Common myeloid progenitor, CD34-positive (primary cell): Measurements from ENCODE around the gene MOCOS.

Source experiments
- CTCF ChIA-PET: fragments of 350-600 bp; sonication (Branson Sonifier 250); formaldehyde crosslinking; loops from one replicate; lab custom pipeline; 2021; ENCODE audit warnings: antibody characterized with exemption; lab: Charles Lee
- POLR2A ChIA-PET: fragments of 350-600 bp; sonication (Branson Sonifier 250); formaldehyde crosslinking; loops from one replicate; lab custom pipeline; 2021; ENCODE audit warnings: antibody characterized with exemption; lab: Charles Lee
- DNase-seq, 3 donors: peaks; one replicate each; pipeline versions ENCODE4 v3.0.0 to v3.0.0-alpha.2; 2013
- H3K27ac ChIP-seq, 2 experiments: 1 replicate in 1 of 2; 2 replicates in 1 of 2; pipeline ENCODE4 v1.7.0; 2013; ENCODE audit warnings: inconsistent platforms in 2 of 2, low read length in 2 of 2, mild to moderate bottlenecking in 2 of 2, low read depth in 1 of 2, moderate library complexity in 1 of 2; ENCODE audit not compliant: severe bottlenecking in 2 of 2, insufficient read depth in 1 of 2, poor library complexity in 1 of 2
- H3K27me3 ChIP-seq, 5 experiments: replicated peaks in 2 of 5; 1 replicate in 3 of 5; 2 replicates in 2 of 5; pipeline versions ENCODE4 v1.6.1 to v1.7.0; 2013; ENCODE audit warnings: low read length in 4 of 5, mild to moderate bottlenecking in 2 of 5, moderate library complexity in 2 of 5, inconsistent platforms in 1 of 5; ENCODE audit not compliant: insufficient read depth in 5 of 5, control insufficient read depth in 4 of 5
- H3K36me3 ChIP-seq, 4 experiments: 1 replicate in 2 of 4; 2 replicates in 2 of 4; pipeline versions ENCODE4 v1.6.1 to v1.7.0; 2013; ENCODE audit warnings: low read length in 3 of 4, control low read depth in 1 of 4, mild to moderate bottlenecking in 1 of 4; ENCODE audit not compliant: control insufficient read depth in 4 of 4, insufficient read depth in 4 of 4
- H3K4me1 ChIP-seq, 4 experiments: 1 replicate in 3 of 4; 2 replicates in 1 of 4; pipeline versions ENCODE4 v1.6.1 to v1.7.1; 2013; ENCODE audit warnings: low read length in 3 of 4, mild to moderate bottlenecking in 3 of 4, control low read depth in 1 of 4, inconsistent platforms in 1 of 4, moderate library complexity in 1 of 4; ENCODE audit not compliant: control insufficient read depth in 4 of 4, insufficient read depth in 4 of 4; ENCODE audit errors: control extremely low read depth in 1 of 4
- H3K4me3 ChIP-seq, 7 experiments: 1 replicate in 4 of 7; 2 replicates in 3 of 7; pipeline versions ENCODE4 v1.5.1 to v1.7.0; 2013; ENCODE audit warnings: mild to moderate bottlenecking in 7 of 7, low read length in 6 of 7, moderate library complexity in 6 of 7, inconsistent platforms in 2 of 7, low read depth in 2 of 7, control low read depth in 1 of 7; ENCODE audit not compliant: insufficient read depth in 4 of 7, control insufficient read depth in 1 of 7; ENCODE audit errors: extremely low read depth in 1 of 7
- H3K9me3 ChIP-seq, 5 experiments: 1 replicate in 4 of 5; 2 replicates in 1 of 5; pipeline versions ENCODE4 v1.6.1 to v1.7.1; 2013; ENCODE audit warnings: low read length in 4 of 5, mild to moderate bottlenecking in 2 of 5, inconsistent platforms in 1 of 5, low read depth in 1 of 5, moderate library complexity in 1 of 5; ENCODE audit not compliant: control insufficient read depth in 4 of 5, insufficient read depth in 2 of 5; ENCODE audit errors: control extremely low read depth in 1 of 5
- WGBS: methylation state at CpG from one replicate; pipeline ENCODE4 v1.1.5; 2013; ENCODE audit not compliant: insufficient coverage; 5-methylcytosine and 5-hydroxymethylcytosine counted together

The MOCOS gene

GRCh38 chr18:36185157-36185556, 2.1 kb upstream of the MOCOS start:
- WGBS = 100% methylated on average over 3 of the region's 3 CpGs
- H3K9me3 ChIP-seq = no peaks in the 10 kb centered on the region
- H3K4me1 ChIP-seq = peaks cover 0 to 35% (median 23%) of the 10 kb centered on the region in 4 experiments
- no peaks in the 10 kb centered on the region for H3K36me3 ChIP-seq
- no peak overlapping the region for H3K4me3 ChIP-seq
- no peak overlapping the region for H3K27ac ChIP-seq
- no peak for DNase-seq
- ChIA-PET POLR2A (no interaction called here), CTCF (no interaction called here)
- H3K27me3 ChIP-seq = peaks cover 0 to 37% (median 11%) of the 10 kb centered on the region in 5 experiments

GRCh38 chr18:36185901-36186460, 1.3 kb upstream of the MOCOS start:
- peaks cover 0 to 37% (median 11%) of the 10 kb centered on the region in 5 experiments for H3K27me3 ChIP-seq
- WGBS = 92% methylated on average over 17 of the region's 18 CpGs
- H3K4me3 ChIP-seq = peak overlapping the region in 1 of 7 experiments; percentile 81
- peaks cover 0 to 29% (median 19%) of the 10 kb centered on the region in 4 experiments for H3K4me1 ChIP-seq
- CTCF ChIA-PET = no interaction called here
- DNase-seq = no peak
- no peaks in the 10 kb centered on the region for H3K36me3 ChIP-seq
- H3K27ac ChIP-seq = no peak overlapping the region
- POLR2A ChIA-PET = no interaction called here
- H3K9me3 ChIP-seq = no peaks in the 10 kb centered on the region

GRCh38 chr18:36186461-36187192, 670 bp upstream of the MOCOS start:
- ChIA-PET POLR2A (no interaction called here), CTCF (no interaction called here)
- peak in 2 of 3 donors; percentile 10 to 27 for DNase-seq
- H3K4me1 ChIP-seq = peaks cover 0 to 29% (median 19%) of the 10 kb centered on the region in 4 experiments
- H3K4me3 ChIP-seq = peak overlapping the region; percentile 52 to 81 (median 66)
- 12% methylated on average over 42 of the region's 47 CpGs for WGBS
- H3K27ac ChIP-seq = no peak overlapping the region
- peaks cover 0 to 37% (median 11%) of the 10 kb centered on the region in 5 experiments for H3K27me3 ChIP-seq
- H3K36me3 ChIP-seq = no peaks in the 10 kb centered on the region
- no peaks in the 10 kb centered on the region for H3K9me3 ChIP-seq

- peaks cover 0 to 23% (median 19%) of the 10 kb centered on the region in 4 experiments for H3K4me1 ChIP-seq
- CTCF ChIA-PET = interaction anchor here (0.7 kb wide), 1 partner anchor 8 kb away, joined by 3 read pairs; no protein-coding TSS in a partner anchor
Measured at GRCh38 chr18:36187826-36188721, 777 bp downstream of the MOCOS start.

GRCh38 chr18:36188916-36189315, 1.6 kb downstream of the MOCOS start:
- no peak for DNase-seq
- no peaks in the 10 kb centered on the region for H3K36me3 ChIP-seq
- H3K27me3 ChIP-seq = peaks cover 0 to 37% (median 11%) of the 10 kb centered on the region in 5 experiments
- H3K9me3 ChIP-seq = no peaks in the 10 kb centered on the region
- 97% methylated on average over 3 of the region's 3 CpGs for WGBS
- H3K27ac ChIP-seq = no peak overlapping the region
- H3K4me3 ChIP-seq = no peak overlapping the region
- POLR2A ChIA-PET = no interaction called here
- peaks cover 0 to 23% (median 19%) of the 10 kb centered on the region in 4 experiments for H3K4me1 ChIP-seq
- CTCF ChIA-PET = interaction anchor here (0.7 kb wide), 1 partner anchor 9 kb away, joined by 3 read pairs; no protein-coding TSS in a partner anchor

More at GRCh38 chr18:36187826-36188721, 777 bp downstream of the MOCOS start:
- 44% methylated on average over 37 of the region's 43 CpGs for WGBS
- Histone ChIP-seq H3K36me3 (no peaks in the 10 kb centered on the region), H3K27ac (peak overlapping the region in 1 of 2 experiments; percentile 3), H3K9me3 (no peaks in the 10 kb centered on the region), H3K4me3 (peak overlapping the region; percentile 52 to 81 (median 66)), H3K27me3 (peaks cover 0 to 37% (median 11%) of the 10 kb centered on the region in 5 experiments)
- POLR2A ChIA-PET = no interaction called here
- peak in 2 of 3 donors; percentile 4 to 9 for DNase-seq

- POLR2A ChIA-PET = no interaction called here
- Histone ChIP-seq H3K27ac (no peak overlapping the region), H3K4me3 (no peak overlapping the region), H3K4me1 (peaks cover 0 to 23% (median 19%) of the 10 kb centered on the region in 4 experiments), H3K9me3 (no peaks in the 10 kb centered on the region), H3K36me3 (no peaks in the 10 kb centered on the region), H3K27me3 (peaks cover 0 to 37% (median 11%) of the 10 kb centered on the region in 5 experiments)
- whole genome bisulfite sequencing = 100% methylated on average over 3 of the region's 4 CpGs
- no peak for DNase-seq
- CTCF ChIA-PET = no interaction called here
Measured at GRCh38 chr18:36189486-36189885, 2.2 kb downstream of the MOCOS start.
